Esophagus (tissue), 2 donors: ENCODE data around the gene HPSE2. TPM values are rescaled to one million over a fixed set of nuclear protein-coding genes. Genes with fewer than 3 reads are reported as not detected.

ENCODE experiments used
- H3K27ac ChIP-seq, 2 donors: one replicate each; pipeline ENCODE4 v1.5.1; 2013; ENCODE audit warnings: low read depth in 2 of 2, mild to moderate bottlenecking in 2 of 2, inconsistent platforms in 1 of 2, low read length in 1 of 2, moderate library complexity in 1 of 2
- H3K27me3 ChIP-seq, 2 donors: one replicate each; pipeline ENCODE4 v1.6.1; 2013; ENCODE audit warnings: low read length in 2 of 2, control low read depth in 1 of 2, mild to moderate bottlenecking in 1 of 2; ENCODE audit not compliant: insufficient read depth in 2 of 2, control insufficient read depth in 1 of 2
- H3K36me3 ChIP-seq, 2 donors: one replicate each; pipeline ENCODE4 v1.6.1; 2013; ENCODE audit warnings: low read length in 1 of 2; ENCODE audit not compliant: control insufficient read depth in 2 of 2, insufficient read depth in 2 of 2
- H3K4me1 ChIP-seq, 2 donors: one replicate each; pipeline ENCODE4 v1.6.1; 2013; ENCODE audit warnings: low read length in 1 of 2; ENCODE audit not compliant: control insufficient read depth in 2 of 2, insufficient read depth in 2 of 2
- H3K4me3 ChIP-seq, 2 donors: one replicate each; pipeline ENCODE4 v1.5.1; 2013; ENCODE audit warnings: low read length in 2 of 2, mild to moderate bottlenecking in 2 of 2, low read depth in 1 of 2, moderate library complexity in 1 of 2
- H3K9me3 ChIP-seq, 2 donors: one replicate each; pipeline ENCODE4 v1.6.1; 2013; ENCODE audit warnings: mild to moderate bottlenecking in 2 of 2, low read depth in 1 of 2, low read length in 1 of 2, moderate library complexity in 1 of 2; ENCODE audit not compliant: control insufficient read depth in 2 of 2, insufficient read depth in 1 of 2
- WGBS, 2 donors: extraction: QIAGEN DNeasy Blood & Tissue Kit; methylation state at CpG; one replicate each; pipeline ENCODE4 v1.1.7; 2013; 5-methylcytosine and 5-hydroxymethylcytosine counted together
- polyA plus RNA-seq, 2 donors: library from polyadenylated mRNA; stranded (reverse); fragments of 200-250 nt; gene quantifications; one replicate each; pipeline ENCODE4 v1.2.3, GENCODE V29; 2013
- donor health status: healthy with polysubstance abuse.
- donor health status: Bipolar disorder and iron deficiency.

Gene HPSE2
- polyA plus RNA-seq, 2 donors = 2.1 to 3.5 TPM

- peaks cover 27 to 38% of the 10 kb centered on the region in 2 donors for H3K36me3 ChIP-seq
Measured at GRCh38 chr10:98419469-98420261, 816.0 kb downstream of the HPSE2 start.

GRCh38 chr10:98418665-98419468 is 816.8 kb downstream of the HPSE2 start:
- Histone ChIP-seq H3K4me1 (peaks cover 7 to 13% of the 10 kb centered on the region in 2 donors), H3K4me3 (no peak overlapping the region), H3K27ac (no peak overlapping the region), H3K27me3 (no peaks in the 10 kb centered on the region), H3K36me3 (peaks cover 27 to 38% of the 10 kb centered on the region in 2 donors), H3K9me3 (no peaks in the 10 kb centered on the region)
- 91% methylated on average over 18 of the region's 18 CpGs for WGBS, 2 donors

More at GRCh38 chr10:98419469-98420261, 816.0 kb downstream of the HPSE2 start:
- H3K4me3 ChIP-seq = no peak overlapping the region
- WGBS, 2 donors = 93 to 95% methylated on average over 17 of the region's 17 CpGs
- H3K27me3 ChIP-seq = no peaks in the 10 kb centered on the region
- H3K27ac ChIP-seq = no peak overlapping the region
- H3K9me3 ChIP-seq = no peaks in the 10 kb centered on the region
- peaks cover 7 to 9% of the 10 kb centered on the region in 2 donors for H3K4me1 ChIP-seq

- no peaks in the 10 kb centered on the region for H3K27me3 ChIP-seq
- peaks cover 22 to 32% of the 10 kb centered on the region in 2 donors for H3K36me3 ChIP-seq
- no peak overlapping the region for H3K4me3 ChIP-seq
- no peak overlapping the region for H3K27ac ChIP-seq
- H3K4me1 ChIP-seq = peaks cover 7 to 13% of the 10 kb centered on the region in 2 donors
- H3K9me3 ChIP-seq = no peaks in the 10 kb centered on the region
- 87 to 90% methylated on average over 21 of the region's 21 CpGs for WGBS, 2 donors
Measured at GRCh38 chr10:98417973-98418664, 817.5 kb downstream of the HPSE2 start.

GRCh38 chr10:98417481-98417959 is 818.1 kb downstream of the HPSE2 start:
- Histone ChIP-seq H3K4me1 (peaks cover 7 to 13% of the 10 kb centered on the region in 2 donors), H3K27ac (no peak overlapping the region), H3K9me3 (no peaks in the 10 kb centered on the region), H3K4me3 (no peak overlapping the region), H3K27me3 (no peaks in the 10 kb centered on the region), H3K36me3 (peaks cover 20 to 32% of the 10 kb centered on the region in 2 donors)
- WGBS, 2 donors = 90 to 91% methylated on average over 19 of the region's 19 CpGs

GRCh38 chr10:98416606-98417388 is 818.9 kb downstream of the HPSE2 start:
- H3K4me1 ChIP-seq = peaks cover 7 to 13% of the 10 kb centered on the region in 2 donors
- H3K4me3 ChIP-seq = no peak overlapping the region
- H3K27ac ChIP-seq = no peak overlapping the region
- no peaks in the 10 kb centered on the region for H3K27me3 ChIP-seq
- 87 to 88% methylated on average over 18 of the region's 18 CpGs for WGBS, 2 donors
- no peaks in the 10 kb centered on the region for H3K9me3 ChIP-seq
- peaks cover 17 to 29% of the 10 kb centered on the region in 2 donors for H3K36me3 ChIP-seq

GRCh38 chr10:98415731-98416119 is 819.9 kb downstream of the HPSE2 start:
- Histone ChIP-seq H3K4me1 (peaks cover 7 to 15% of the 10 kb centered on the region in 2 donors), H3K9me3 (no peaks in the 10 kb centered on the region), H3K27ac (peak overlapping the region; percentile 18 to 67), H3K4me3 (no peak overlapping the region), H3K27me3 (no peaks in the 10 kb centered on the region), H3K36me3 (peaks cover 17 to 26% of the 10 kb centered on the region in 2 donors)
- WGBS, 2 donors = 66 to 74% methylated on average over 8 of the region's 8 CpGs

GRCh38 chr10:98414932-98415730 is 820.5 kb downstream of the HPSE2 start, which contains the start of gene PYROXD2:
TSS of gene PYROXD2 (minus strand) at chr10:98415182. CDS start at chr10:98415135, 47 bp downstream.
- H3K4me1 ChIP-seq = peaks cover 7 to 15% of the 10 kb centered on the region in 2 donors
- H3K9me3 ChIP-seq = no peaks in the 10 kb centered on the region
- WGBS, 2 donors = 33% methylated on average over 25 of the region's 25 CpGs
- peak within 1 kb of the TSS; percentile 57 to 67 for H3K27ac ChIP-seq
- H3K27me3 ChIP-seq = no peaks in the 10 kb centered on the region
- peaks cover 17 to 25% of the 10 kb centered on the region in 2 donors for H3K36me3 ChIP-seq
- H3K4me3 ChIP-seq = peak within 1 kb of the TSS; percentile 41 to 55

- peaks cover 7 to 15% of the 10 kb centered on the region in 2 donors for H3K4me1 ChIP-seq
- whole genome bisulfite sequencing, 2 donors = 31 to 63% methylated on average over 2 to 3 of the region's 3 CpGs
- H3K9me3 ChIP-seq = no peaks in the 10 kb centered on the region
- peak overlapping the region; percentile 41 to 55 for H3K4me3 ChIP-seq
- H3K27ac ChIP-seq = peak overlapping the region; percentile 57 to 67
- H3K36me3 ChIP-seq = peaks cover 11 to 19% of the 10 kb centered on the region in 2 donors
- H3K27me3 ChIP-seq = no peaks in the 10 kb centered on the region
Measured at GRCh38 chr10:98414578-98414931, 821.1 kb downstream of the HPSE2 start.
